ENCODE results near the gene LSM14B. TPM values are rescaled to one million over a fixed set of nuclear protein-coding genes. Genes with fewer than 3 reads are reported as not detected.

The LSM14B gene
- total RNA-seq, 3 donors from 2014 or later, result 35.2 to 41.3 (median 40.9) TPM

DNA sequence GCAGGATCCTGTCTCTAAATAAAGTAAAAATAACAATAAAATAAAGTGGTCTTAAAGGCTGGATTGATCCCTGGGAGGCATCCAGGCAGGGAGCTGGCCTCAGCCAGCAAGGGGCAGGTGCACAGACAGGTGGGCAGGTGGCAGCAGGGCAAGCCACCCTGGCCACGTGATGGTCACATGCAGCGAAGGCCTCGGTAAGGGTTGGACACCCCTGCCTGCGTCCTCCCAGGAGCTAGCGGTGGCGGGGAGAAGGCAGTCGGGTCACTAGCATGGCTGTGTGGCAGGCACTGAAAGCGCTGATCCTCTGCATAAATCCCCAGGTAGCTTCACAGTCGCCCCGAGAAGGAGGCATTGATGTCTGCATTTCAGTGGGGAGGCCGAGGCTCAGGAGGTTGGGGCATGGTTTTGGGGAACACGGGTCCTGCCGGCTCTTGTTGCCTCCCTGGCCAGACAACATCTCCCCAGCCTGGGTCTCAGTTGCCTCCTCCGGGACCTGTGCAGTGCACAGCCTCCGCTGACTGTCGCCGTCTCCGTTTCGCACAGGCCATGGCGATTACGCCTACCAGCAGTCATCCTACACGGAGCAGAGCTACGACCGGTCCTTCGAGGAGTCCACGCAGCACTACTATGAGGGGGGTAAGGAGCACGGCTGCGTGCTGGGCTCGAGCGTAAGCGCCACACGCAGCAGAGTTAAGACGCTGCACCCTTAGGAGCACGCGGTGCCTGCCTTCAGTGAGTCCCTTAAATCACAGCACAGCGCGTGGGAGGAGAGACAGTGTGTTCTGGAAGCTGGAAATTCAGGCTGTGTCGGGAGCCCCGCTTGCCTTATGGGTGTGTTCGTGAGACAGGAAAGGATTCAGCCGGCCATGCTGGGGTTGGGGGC is 42.8 kb downstream of the LSM14B start:
- ATAC-seq, result no peak
- no peak overlapping the region for H3K4me3 Mint-ChIP-seq
- no peaks in the 10 kb centered on the region for H3K9me3 Mint-ChIP-seq
- DNase-seq, result no peak
- no peaks in the 10 kb centered on the region for H3K27me3 Mint-ChIP-seq (ENCODE audit: low read depth)
- no peaks in the 10 kb centered on the region for H3K4me1 Mint-ChIP-seq (ENCODE audit: low read depth)
- H3K36me3 Mint-ChIP-seq (ENCODE audit: insufficient read depth), result peaks cover 16% of the 10 kb centered on the region

DNA sequence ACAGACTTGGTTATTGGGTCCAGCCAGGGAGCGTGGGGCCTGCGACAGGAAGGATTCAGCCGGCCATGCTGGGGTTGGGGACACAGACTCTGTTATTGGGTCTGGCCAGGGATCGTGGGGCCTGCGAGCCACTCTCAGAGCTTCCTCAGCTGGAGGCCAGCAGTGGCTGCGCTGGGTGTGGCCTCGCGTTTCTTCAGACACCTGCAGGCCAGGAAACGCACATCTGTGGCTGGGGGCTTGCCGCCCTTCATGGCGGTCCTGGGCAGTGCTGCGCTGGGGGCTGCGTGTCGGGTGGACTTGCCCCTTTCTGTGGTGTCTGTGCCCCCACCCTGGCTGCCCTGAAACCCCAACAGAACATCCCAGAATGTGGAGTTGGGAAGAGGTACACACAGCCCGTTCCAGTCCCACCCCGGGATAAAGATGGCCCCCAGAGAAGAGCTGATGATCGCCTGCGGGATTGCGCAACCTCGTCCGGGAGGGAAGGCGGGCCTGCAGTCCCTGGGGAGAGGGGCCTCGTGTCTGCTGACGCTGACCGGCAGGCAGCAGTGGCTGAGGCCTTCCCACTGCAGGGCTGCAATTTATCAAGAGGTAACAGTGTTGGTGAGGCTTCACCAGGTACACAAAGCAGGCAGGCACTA is 43.6 kb downstream of the LSM14B start:
- ATAC-seq, result no peak
- Mint-ChIP-seq H3K9me3 (no peaks in the 10 kb centered on the region), H3K4me1 (ENCODE audit: low read depth) (no peaks in the 10 kb centered on the region), H3K27me3 (ENCODE audit: low read depth) (no peaks in the 10 kb centered on the region), H3K36me3 (ENCODE audit: insufficient read depth) (peaks cover 14% of the 10 kb centered on the region), H3K4me3 (no peak overlapping the region)
- no peak for DNase-seq

DNA sequence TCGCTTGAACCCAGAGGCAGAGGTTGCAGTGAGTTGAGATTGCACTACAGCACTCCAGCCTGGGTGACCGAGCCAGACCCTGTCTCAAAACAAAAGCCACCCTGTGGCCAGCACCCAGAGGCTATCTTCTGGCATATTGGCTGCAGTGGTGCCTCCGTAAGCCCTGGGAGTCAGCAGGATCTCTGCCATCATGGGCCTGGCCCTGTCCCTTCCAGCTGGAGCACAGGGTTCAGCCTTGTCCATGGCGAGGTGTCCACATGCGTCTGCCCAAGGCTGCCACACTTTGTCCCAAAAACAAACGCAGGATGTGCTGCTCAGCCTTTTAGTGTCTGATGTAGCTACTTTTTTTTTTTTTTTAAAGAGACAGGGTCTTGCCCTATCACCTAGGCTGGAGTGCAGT is 45.2 kb downstream of the LSM14B start:
- no peaks in the 10 kb centered on the region for H3K4me1 Mint-ChIP-seq (ENCODE audit: low read depth)
- H3K4me3 Mint-ChIP-seq, result no peak overlapping the region
- peaks cover 14% of the 10 kb centered on the region for H3K36me3 Mint-ChIP-seq (ENCODE audit: insufficient read depth)
- DNase-seq, result no peak
- ATAC-seq, result no peak
- no peaks in the 10 kb centered on the region for H3K9me3 Mint-ChIP-seq
- no peaks in the 10 kb centered on the region for H3K27me3 Mint-ChIP-seq (ENCODE audit: low read depth)

DNA sequence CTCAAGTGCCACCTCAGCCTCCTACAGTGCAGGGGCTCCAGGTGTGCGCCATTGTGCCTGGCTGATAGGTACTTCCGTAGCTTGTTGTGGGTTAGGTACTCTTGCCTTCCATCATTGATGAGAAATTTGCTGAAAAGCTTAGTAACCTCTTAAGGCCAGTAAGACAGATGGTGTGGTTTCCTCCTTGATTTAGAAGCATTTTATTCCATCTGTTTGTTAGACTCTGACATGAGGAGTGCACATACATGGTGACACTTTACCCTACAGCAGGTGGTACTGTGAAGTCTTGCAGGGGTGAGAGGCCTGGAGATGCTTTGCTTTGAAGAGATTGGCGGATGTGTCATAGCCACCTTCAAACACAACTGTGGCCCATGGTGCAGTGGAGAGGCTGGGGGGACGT is 45.8 kb downstream of the LSM14B start:
- H3K9me3 Mint-ChIP-seq, result no peaks in the 10 kb centered on the region
- no peaks in the 10 kb centered on the region for H3K4me1 Mint-ChIP-seq (ENCODE audit: low read depth)
- DNase-seq, result no peak
- peaks cover 14% of the 10 kb centered on the region for H3K36me3 Mint-ChIP-seq (ENCODE audit: insufficient read depth)
- H3K27me3 Mint-ChIP-seq (ENCODE audit: low read depth), result no peaks in the 10 kb centered on the region
- ATAC-seq, result no peak
- no peak overlapping the region for H3K4me3 Mint-ChIP-seq

DNA sequence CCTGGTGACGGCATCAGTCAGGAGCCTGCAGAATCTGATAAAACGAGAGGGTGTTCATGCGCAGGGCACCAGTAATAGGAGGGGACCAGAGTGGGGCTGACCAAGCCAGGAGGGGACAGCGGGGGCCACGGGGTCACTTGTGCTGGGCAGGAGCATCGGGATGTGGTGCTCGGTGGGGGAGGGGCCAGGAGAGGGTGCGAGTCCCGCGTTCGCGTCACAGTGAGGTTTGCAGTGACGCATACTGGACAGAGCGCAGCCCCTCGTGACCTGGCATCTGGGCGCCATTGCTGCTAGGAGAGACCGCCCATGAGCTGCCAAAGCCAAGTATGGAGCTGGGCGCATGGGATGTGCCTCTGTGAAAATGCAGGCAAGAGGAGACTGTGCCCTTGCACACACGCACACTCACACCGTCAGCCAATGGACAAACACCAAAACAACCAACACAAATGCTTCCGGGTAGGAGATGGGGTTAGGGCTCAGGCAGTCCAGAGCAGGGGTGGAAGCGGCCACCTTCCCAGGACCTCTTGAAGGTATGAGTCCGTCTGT is 46.7 kb downstream of the LSM14B start:
- DNase-seq (no peak), ATAC-seq (no peak)
- no peaks in the 10 kb centered on the region for H3K9me3 Mint-ChIP-seq
- H3K36me3 Mint-ChIP-seq (ENCODE audit: insufficient read depth), result peaks cover 12% of the 10 kb centered on the region
- no peaks in the 10 kb centered on the region for H3K27me3 Mint-ChIP-seq (ENCODE audit: low read depth)
- H3K4me1 Mint-ChIP-seq (ENCODE audit: low read depth), result no peaks in the 10 kb centered on the region
- no peak overlapping the region for H3K4me3 Mint-ChIP-seq

DNA sequence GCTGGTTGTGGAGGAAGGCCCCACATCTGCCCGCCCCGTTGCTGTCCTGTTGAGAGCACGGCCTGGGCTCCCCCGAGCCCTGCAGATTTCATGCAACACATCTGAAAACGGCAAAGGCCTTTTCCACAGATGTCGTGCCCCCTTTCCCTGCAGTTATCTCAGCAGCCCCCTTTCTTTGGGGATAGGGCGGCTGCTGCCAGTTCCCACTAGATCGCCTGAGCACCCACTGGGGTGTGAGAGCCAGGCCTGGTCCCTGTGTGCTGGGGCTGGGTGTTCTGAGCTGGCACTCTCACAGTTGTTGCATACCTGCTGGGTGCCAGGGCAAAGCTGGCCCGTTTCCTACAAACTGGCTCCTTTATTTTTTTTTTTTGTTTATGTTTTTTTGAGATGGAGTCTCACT is 48.3 kb downstream of the LSM14B start:
- Mint-ChIP-seq H3K4me3 (no peak overlapping the region), H3K4me1 (ENCODE audit: low read depth) (no peaks in the 10 kb centered on the region), H3K27me3 (ENCODE audit: low read depth) (no peaks in the 10 kb centered on the region), H3K9me3 (no peaks in the 10 kb centered on the region), H3K36me3 (ENCODE audit: insufficient read depth) (peaks cover 14% of the 10 kb centered on the region)
- no peak for ATAC-seq
- DNase-seq, result no peak

DNA sequence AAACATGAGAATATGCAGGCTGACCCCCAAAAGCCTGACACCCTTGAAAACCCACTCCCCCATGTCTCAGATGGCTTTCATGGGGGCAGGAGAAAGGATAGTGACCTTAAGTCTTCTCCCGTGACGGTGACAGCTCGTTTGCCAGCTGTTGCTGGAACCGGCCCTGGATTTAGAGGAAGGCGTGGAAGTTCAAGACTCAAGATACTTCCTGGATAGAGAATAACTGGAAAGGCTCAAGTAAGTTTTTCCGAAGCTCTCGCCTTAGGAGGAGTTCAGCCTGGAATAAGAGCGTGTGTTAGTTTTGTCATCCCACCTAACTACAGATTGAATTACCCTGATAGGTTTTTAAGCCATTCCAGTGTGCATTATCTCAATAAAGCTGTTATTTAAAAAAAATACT is 49.0 kb downstream of the LSM14B start:
- DNase-seq (no peak), ATAC-seq (no peak)
- no peak overlapping the region for H3K4me3 Mint-ChIP-seq
- no peaks in the 10 kb centered on the region for H3K9me3 Mint-ChIP-seq
- no peaks in the 10 kb centered on the region for H3K27me3 Mint-ChIP-seq (ENCODE audit: low read depth)
- peaks cover 13% of the 10 kb centered on the region for H3K36me3 Mint-ChIP-seq (ENCODE audit: insufficient read depth)
- no peaks in the 10 kb centered on the region for H3K4me1 Mint-ChIP-seq (ENCODE audit: low read depth)

DNA sequence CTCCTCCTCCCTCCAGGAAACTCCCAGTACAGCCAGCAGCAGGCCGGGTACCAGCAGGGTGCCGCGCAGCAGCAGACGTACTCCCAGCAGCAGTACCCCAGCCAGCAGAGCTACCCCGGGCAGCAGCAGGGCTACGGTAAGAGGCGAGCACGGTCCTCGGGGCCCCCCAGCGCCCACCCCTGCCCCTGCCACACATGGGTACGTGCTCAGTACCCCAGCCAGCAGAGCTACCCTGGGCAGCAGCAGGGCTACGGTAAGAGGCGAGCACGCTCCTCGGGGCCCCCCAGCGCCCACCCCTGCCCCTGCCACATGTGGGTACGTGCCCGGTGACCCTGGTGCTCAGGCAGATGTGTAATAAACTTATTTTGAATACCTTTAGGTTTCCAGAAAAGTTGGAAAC is 50.4 kb downstream of the LSM14B start:
- no peaks in the 10 kb centered on the region for H3K27me3 Mint-ChIP-seq (ENCODE audit: low read depth)
- ATAC-seq, result no peak
- H3K4me1 Mint-ChIP-seq (ENCODE audit: low read depth), result no peaks in the 10 kb centered on the region
- peaks cover 13% of the 10 kb centered on the region for H3K36me3 Mint-ChIP-seq (ENCODE audit: insufficient read depth)
- no peaks in the 10 kb centered on the region for H3K9me3 Mint-ChIP-seq
- DNase-seq, result no peak
- no peak overlapping the region for H3K4me3 Mint-ChIP-seq

DNA sequence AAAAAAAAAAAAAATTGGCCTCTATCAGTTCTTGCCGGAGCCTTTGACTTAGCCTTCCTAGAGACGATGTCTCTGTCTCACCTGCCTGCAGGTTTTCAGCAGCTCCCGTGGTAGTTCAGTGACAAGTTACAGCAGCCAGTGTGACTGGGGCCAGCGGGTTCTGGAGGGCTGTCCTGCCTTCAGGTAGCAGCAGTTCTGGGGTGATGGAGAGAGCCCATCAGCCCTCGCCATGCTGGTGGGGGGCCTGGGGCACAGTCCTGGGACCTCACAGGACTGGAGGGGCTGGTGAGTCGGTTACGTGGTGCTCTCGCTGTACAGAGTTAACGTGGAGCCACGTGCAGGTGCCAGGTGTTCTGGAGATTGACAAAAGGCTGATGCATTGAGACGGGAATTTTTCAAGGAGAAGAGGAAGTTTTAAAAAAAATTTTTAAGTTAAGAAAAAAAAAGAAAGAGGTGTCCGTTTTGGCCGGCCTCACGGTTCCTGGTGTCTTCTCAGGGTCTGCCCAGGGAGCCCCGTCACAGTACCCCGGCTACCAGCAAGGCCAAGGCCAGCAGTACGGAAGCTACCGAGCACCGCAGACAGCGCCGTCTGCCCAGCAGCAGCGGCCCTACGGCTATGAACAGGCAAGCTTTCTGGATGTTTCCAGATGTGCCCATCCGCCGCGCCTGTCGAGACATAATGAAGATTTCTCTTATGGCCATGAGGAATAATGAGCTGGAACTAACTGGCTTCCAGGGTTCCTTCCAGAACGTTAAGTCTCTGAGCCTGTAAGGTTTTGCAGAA is 51.9 kb downstream of the LSM14B start:
- H3K36me3 Mint-ChIP-seq (ENCODE audit: insufficient read depth), result peaks cover 10% of the 10 kb centered on the region
- DNase-seq, result no peak
- no peaks in the 10 kb centered on the region for H3K27me3 Mint-ChIP-seq (ENCODE audit: low read depth)
- H3K4me1 Mint-ChIP-seq (ENCODE audit: low read depth), result no peaks in the 10 kb centered on the region
- no peak overlapping the region for H3K4me3 Mint-ChIP-seq
- no peaks in the 10 kb centered on the region for H3K9me3 Mint-ChIP-seq
- ATAC-seq, result no peak

DNA sequence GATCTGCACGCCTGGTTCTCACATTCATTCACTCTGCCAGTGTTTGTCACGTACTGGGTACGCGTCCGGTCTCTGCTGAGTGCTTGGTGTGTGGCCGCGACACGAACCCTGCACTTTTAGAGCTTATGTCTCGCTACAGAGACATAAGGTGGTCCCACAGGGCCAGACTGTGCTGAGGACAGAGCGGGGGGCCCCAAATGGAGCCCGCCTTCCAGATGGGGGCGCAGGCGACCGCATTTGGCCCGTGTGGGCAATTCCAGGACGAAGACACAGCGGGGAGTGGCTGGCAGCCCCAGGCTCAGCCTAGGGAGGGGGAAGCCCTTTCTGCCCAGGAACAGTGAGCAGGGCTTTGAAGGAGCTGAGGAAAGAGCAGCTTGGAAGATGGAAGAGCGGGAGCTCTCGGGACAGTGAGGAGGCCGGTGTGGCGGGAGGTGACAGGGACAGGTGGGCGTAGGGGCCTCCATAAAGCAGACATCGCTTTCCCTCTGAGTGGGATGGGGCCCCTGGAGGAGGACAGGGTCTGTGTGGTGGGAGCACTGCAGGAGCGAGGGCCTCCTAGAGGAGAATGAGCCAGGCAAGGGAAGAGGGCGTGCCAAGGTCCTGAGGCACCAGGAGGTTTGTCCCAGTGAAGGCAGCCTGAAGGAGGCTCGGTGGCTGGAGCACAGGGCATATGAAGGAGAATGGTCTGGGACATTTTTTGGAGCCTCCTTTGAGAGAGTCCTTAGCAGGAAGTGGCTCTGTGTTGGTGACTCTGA is 52.8 kb downstream of the LSM14B start:
- Mint-ChIP-seq H3K9me3 (no peaks in the 10 kb centered on the region), H3K27me3 (ENCODE audit: low read depth) (no peaks in the 10 kb centered on the region), H3K4me1 (ENCODE audit: low read depth) (no peaks in the 10 kb centered on the region), H3K4me3 (no peak overlapping the region), H3K36me3 (ENCODE audit: insufficient read depth) (peaks cover 10% of the 10 kb centered on the region)
- no peak for DNase-seq
- ATAC-seq, result no peak

DNA sequence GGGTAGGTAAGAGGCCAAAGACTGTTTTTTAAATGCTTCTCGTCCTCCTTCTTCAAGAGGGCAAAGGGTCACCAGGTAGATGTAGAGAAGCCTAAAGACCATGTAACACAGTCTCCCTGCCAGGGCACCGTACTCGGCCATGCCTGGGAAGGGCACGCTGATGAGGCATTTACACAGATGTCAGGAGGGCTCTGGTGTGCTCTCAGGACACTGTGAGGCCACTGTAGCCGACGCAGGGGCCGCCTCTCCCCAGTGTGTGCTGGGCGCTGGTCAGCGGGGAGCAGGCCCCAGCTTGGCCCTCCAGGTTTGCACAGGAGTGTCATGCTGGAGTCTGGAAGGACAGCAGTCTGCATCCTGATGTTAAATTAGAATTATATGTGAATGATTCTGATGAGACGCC is 53.4 kb downstream of the LSM14B start:
- ATAC-seq (no peak), DNase-seq (no peak)
- Mint-ChIP-seq H3K9me3 (no peaks in the 10 kb centered on the region), H3K4me3 (no peak overlapping the region), H3K27me3 (ENCODE audit: low read depth) (no peaks in the 10 kb centered on the region), H3K36me3 (ENCODE audit: insufficient read depth) (peaks cover 10% of the 10 kb centered on the region), H3K4me1 (ENCODE audit: low read depth) (no peaks in the 10 kb centered on the region)

DNA sequence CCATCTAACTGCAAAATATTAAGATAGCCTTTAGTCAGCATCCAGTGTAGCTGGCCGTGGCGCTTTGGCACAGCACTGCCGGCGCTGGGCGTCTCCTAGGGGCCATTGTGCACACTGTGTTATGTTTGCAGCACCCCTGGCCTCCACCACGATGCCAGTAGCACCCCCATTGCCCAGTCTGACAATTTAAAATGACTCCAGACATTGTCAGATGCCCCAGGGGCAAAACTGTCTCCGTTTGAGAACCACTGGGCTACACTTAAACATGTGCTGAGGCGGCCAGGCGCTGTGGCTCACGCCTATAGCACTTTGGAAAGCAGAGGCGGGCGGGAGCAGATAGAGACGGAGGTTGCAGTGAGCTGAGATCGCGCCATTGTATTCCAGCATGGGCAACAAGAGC is 54.6 kb downstream of the LSM14B start:
- Mint-ChIP-seq H3K27me3 (ENCODE audit: low read depth) (no peaks in the 10 kb centered on the region), H3K36me3 (ENCODE audit: insufficient read depth) (peaks cover 10% of the 10 kb centered on the region), H3K4me3 (no peak overlapping the region), H3K9me3 (no peaks in the 10 kb centered on the region), H3K4me1 (ENCODE audit: low read depth) (peaks cover 3% of the 10 kb centered on the region)
- no peak for DNase-seq
- no peak for ATAC-seq

DNA sequence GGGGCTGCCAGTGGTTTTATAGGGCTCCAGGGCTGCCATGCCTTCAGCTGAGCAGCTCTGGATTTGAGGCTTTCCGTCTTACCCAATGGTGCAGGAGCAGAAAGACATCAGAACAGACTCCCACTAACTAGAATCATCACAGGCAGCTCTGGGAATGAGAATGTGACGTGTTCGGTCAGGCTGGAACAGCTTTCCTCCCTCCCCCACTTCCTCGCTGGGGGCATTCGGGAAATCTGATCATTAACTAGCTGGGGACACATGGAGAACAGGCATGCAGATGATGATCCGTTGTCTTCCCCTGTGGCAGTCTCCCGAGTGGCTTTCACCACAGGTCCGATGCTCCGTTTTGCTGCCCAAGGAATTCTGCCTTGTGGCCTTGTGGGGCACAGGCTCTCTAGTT is 55.0 kb downstream of the LSM14B start:
- DNase-seq (no peak), ATAC-seq (no peak)
- peaks cover 10% of the 10 kb centered on the region for H3K36me3 Mint-ChIP-seq (ENCODE audit: insufficient read depth)
- no peaks in the 10 kb centered on the region for H3K9me3 Mint-ChIP-seq
- H3K27me3 Mint-ChIP-seq (ENCODE audit: low read depth), result no peaks in the 10 kb centered on the region
- peaks cover 6% of the 10 kb centered on the region for H3K4me1 Mint-ChIP-seq (ENCODE audit: low read depth)
- no peak overlapping the region for H3K4me3 Mint-ChIP-seq

All from activated T-cell treated with anti-CD3 and anti-CD28 coated beads, Interleukin-2, amount 50 U/mL, for 4 hours (primary cell).